HepG2 (cell line): ENCODE measurements around the gene NPC2. TPM values are rescaled to one million over a fixed set of nuclear protein-coding genes. Genes with fewer than 3 reads are reported as not detected.

Experiments used
- ATAC-seq: fragments of 200-7000 bp; cut with Tn5 transposase; 3 replicates; pipeline ENCODE4 v1.9.1; 2020; ENCODE audit warnings: mild to moderate bottlenecking, moderate library complexity
- BruUV-seq: library from RNA; stranded (reverse); fragments of 400-500 nt; replicated peaks from 2 replicates; lab custom pipeline; 2021; lab: Mats Ljungman, UMichigan
- CTCF ChIA-PET: fragments of 300-600 bp; formaldehyde crosslinking; extraction: SDS; loops from one replicate; lab custom pipeline; 2021; ENCODE audit warnings: low total read pairs, inconsistent platforms, low intra/inter-chr PET ratio; lab: Yijun Ruan, JAX
- POLR2A ChIA-PET: fragments of 350-600 bp; sonication (Branson Sonifier 250); formaldehyde crosslinking; loops from one replicate; lab custom pipeline; 2020; ENCODE audit warnings: antibody characterized with exemption, inconsistent platforms; lab: Yijun Ruan, JAX
- DNase-seq: peaks from one replicate; pipeline ENCODE4 v3.0.0-alpha.2; 2015; ENCODE audit warnings: low spot score
- FAIRE-seq: peaks from 3 replicates; lab custom pipeline; 2011; peaks lifted over from hg19 to GRCh38; lab: Jason Lieb, UNC
- H2AFZ ChIP-seq: one replicate; pipeline ENCODE4 v1.6.1; 2011; ENCODE audit warnings: low read length, inconsistent platforms
- H3K27ac ChIP-seq: fragments of 300-600 bp; 3 replicates; pipeline ENCODE4 v1.8.0; 2011; ENCODE audit warnings: mixed run types, mild to moderate bottlenecking, mixed read lengths, low read length, inconsistent platforms; ENCODE audit not compliant: insufficient read depth; ENCODE audit errors: extremely low read length
- H3K27me3 ChIP-seq, 2 experiments: fragments of 200-600 bp in 1 of 2; 2 replicates in 1 of 2; 3 replicates in 1 of 2; pipeline versions ENCODE4 v1.6.0 to v1.8.0; 2011; ENCODE audit warnings: low read length in 2 of 2, mild to moderate bottlenecking in 2 of 2, moderate library complexity in 2 of 2, inconsistent platforms in 1 of 2; ENCODE audit not compliant: insufficient read depth in 2 of 2, control insufficient read depth in 1 of 2
- H3K36me3 ChIP-seq, 2 experiments: fragments of 200-600 bp in 1 of 2; replicated peaks in 1 of 2; 2 replicates in 1 of 2; 3 replicates in 1 of 2; pipeline versions ENCODE4 v1.5.1 to v1.8.0; 2011; ENCODE audit warnings: low read length in 2 of 2, inconsistent platforms in 1 of 2; ENCODE audit not compliant: insufficient read depth in 2 of 2, control insufficient read depth in 1 of 2
- H3K4me1 ChIP-seq: 2 replicates; pipeline ENCODE4 v1.5.1; 2012; ENCODE audit warnings: low read length, inconsistent platforms; ENCODE audit not compliant: insufficient read depth
- H3K4me2 ChIP-seq: 2 replicates; pipeline ENCODE4 v1.6.0; 2011; ENCODE audit warnings: low read depth, low read length, inconsistent platforms
- H3K4me3 ChIP-seq, 3 experiments: fragments of 200-600 bp in 1 of 3; sonication (generic), shearing (Covaris generic) in 1 of 3; replicated peaks in 1 of 3; 2 replicates each; pipeline ENCODE4 v1.5.1; 2011 to 2016; ENCODE audit warnings: low read length in 3 of 3, inconsistent platforms in 2 of 3, low read depth in 2 of 3, mild to moderate bottlenecking in 2 of 3, control low read depth in 1 of 3, mixed read lengths in 1 of 3; ENCODE audit not compliant: insufficient read depth in 1 of 3
- H3K79me2 ChIP-seq: one replicate; pipeline ENCODE4 v1.6.1; 2011; ENCODE audit warnings: low read length, inconsistent platforms; ENCODE audit not compliant: insufficient read depth
- H3K9ac ChIP-seq: 2 replicates; pipeline ENCODE4 v1.6.0; 2011; ENCODE audit warnings: mild to moderate bottlenecking, low read depth, low read length, inconsistent platforms; ENCODE audit not compliant: insufficient read depth
- H3K9me3 ChIP-seq: 2 replicates; pipeline ENCODE4 v1.5.1; 2012; ENCODE audit warnings: mild to moderate bottlenecking, low read length
- H4K20me1 ChIP-seq: 2 replicates; pipeline ENCODE4 v1.6.0; 2011; ENCODE audit warnings: inconsistent platforms, mild to moderate bottlenecking, low read length, moderate library complexity; ENCODE audit not compliant: insufficient read depth
- AKNA ChIP-seq: sonication (generic); formaldehyde crosslinking; IDR thresholded peaks from 2 replicates; pipeline ENCODE4 v1.4.0; 2020; ENCODE audit warnings: missing genetic modification reagents, borderline replicate concordance
- CEBPB ChIP-seq: IDR thresholded peaks from 2 replicates; pipeline ENCODE4 v1.6.1; 2011; ENCODE audit warnings: low read depth, low read length, improper control_type of control experiment, borderline replicate concordance
- CHCHD3 ChIP-seq: sonication (generic); formaldehyde crosslinking; IDR thresholded peaks from 2 replicates; pipeline ENCODE4 v1.8.0; 2022; ENCODE audit warnings: mild to moderate bottlenecking, missing genetic modification reagents, moderate library complexity
- GABPB1 ChIP-seq: IDR thresholded peaks from 2 replicates; pipeline ENCODE4 v1.6.1; 2016; ENCODE audit warnings: mild to moderate bottlenecking, missing genetic modification reagents, moderate library complexity, missing compliant biosample characterization
- HDAC6 ChIP-seq: fragments of 200-600 bp; sonication (generic); IDR thresholded peaks from 2 replicates; pipeline ENCODE4 v1.7.0; 2017; ENCODE audit warnings: mild to moderate bottlenecking, antibody characterized with exemption, low read length, low read depth
- KLF6 ChIP-seq: IDR thresholded peaks from 2 replicates; pipeline ENCODE4 v1.8.0; 2016; ENCODE audit warnings: missing biosample characterization, missing genetic modification reagents
- SIN3A ChIP-seq: IDR thresholded peaks from 2 replicates; pipeline ENCODE4 v1.6.1; 2011; ENCODE audit warnings: low read depth, mild to moderate bottlenecking, control low read depth, low read length, borderline replicate concordance
- ZFP62 ChIP-seq: sonication (generic); formaldehyde crosslinking; IDR thresholded peaks from 2 replicates; pipeline ENCODE4 v1.4.0; 2020; ENCODE audit warnings: missing genetic modification reagents
- ZKSCAN5 ChIP-seq: sonication (generic); formaldehyde crosslinking; IDR thresholded peaks from 2 replicates; pipeline ENCODE4 v1.5.1; 2020; ENCODE audit warnings: mild to moderate bottlenecking, missing genetic modification reagents
- ZNF124 ChIP-seq: sonication (generic); formaldehyde crosslinking; IDR thresholded peaks from 2 replicates; pipeline ENCODE4 v1.4.0; 2020; ENCODE audit warnings: missing genetic modification reagents
- ZNF24 ChIP-seq: fragments of 450-650 bp; IDR thresholded peaks from 2 replicates; pipeline ENCODE4 v1.6.1; 2017; ENCODE audit warnings: antibody characterized with exemption, mild to moderate bottlenecking
- ZNF33A ChIP-seq: sonication (generic); formaldehyde crosslinking; IDR thresholded peaks from 2 replicates; pipeline ENCODE4 v1.5.1; 2020; ENCODE audit warnings: missing genetic modification reagents, mild to moderate bottlenecking, moderate library complexity, borderline replicate concordance
- ZNF44 ChIP-seq: sonication (generic); formaldehyde crosslinking; IDR thresholded peaks from 2 replicates; pipeline ENCODE4 v1.5.1; 2020; ENCODE audit warnings: mild to moderate bottlenecking, missing genetic modification reagents
- ZNF564 ChIP-seq: sonication (generic); formaldehyde crosslinking; IDR thresholded peaks from 2 replicates; pipeline ENCODE4 v1.8.1; 2023; ENCODE audit warnings: mild to moderate bottlenecking, missing genetic modification reagents
- ZNF703 ChIP-seq: sonication (generic); formaldehyde crosslinking; IDR thresholded peaks from 2 replicates; pipeline ENCODE4 v1.5.1; 2020; ENCODE audit warnings: missing genetic modification reagents, mild to moderate bottlenecking, moderate library complexity, borderline replicate concordance
- ZNF747 ChIP-seq: sonication (generic); formaldehyde crosslinking; IDR thresholded peaks from 2 replicates; pipeline ENCODE4 v1.8.1; 2023; ENCODE audit warnings: missing genetic modification reagents, mild to moderate bottlenecking, borderline replicate concordance
- ZNF761 ChIP-seq: sonication (generic); formaldehyde crosslinking; conservative IDR thresholded peaks from 2 replicates; pipeline ENCODE4 v1.4.0; 2020; ENCODE audit warnings: mild to moderate bottlenecking, missing genetic modification reagents
- ZNF879 ChIP-seq: sonication (generic); formaldehyde crosslinking; IDR thresholded peaks from 2 replicates; pipeline ENCODE4 v1.8.1; 2023; ENCODE audit warnings: missing genetic modification reagents
- WGBS: methylation state at CpG from one replicate; pipeline ENCODE4 v1.1.6; 2017; ENCODE audit warnings: low lambda C conversion rate; 5-methylcytosine and 5-hydroxymethylcytosine counted together
- in situ Hi-C: cut with HindIII; loops from 2 replicates; pipeline ENCODE4 v1.10.0; 2017; ENCODE audit warnings: low pct_unique_long_range_greater_than_20kb; ENCODE audit not compliant: extremely low pct_ligation_motif_present
- intact Hi-C: fragments of 100-400 bp; cut with micrococcal nuclease; formaldehyde crosslinking; loops from one replicate; pipeline ENCODE4 v1.10.0; 2022; ENCODE audit not compliant: unreplicated experiment
- polyA plus RNA-seq, 8 experiments: library from polyadenylated mRNA; depleted of rRNA in 3 of 8; stranded (reverse) in 7 of 8; unstranded in 1 of 8; fragments of >200 nt; fragmentation: Illumina TruSeq in 4 of 8; extraction: Trizol in 4 of 8; gene quantifications; 2 replicates each; pipeline versions ENCODE4 v1.2.1 to v1.2.3, GENCODE V29; 2011 to 2016; ENCODE audit warnings: low read depth in 4 of 8, missing spikeins in 1 of 8, mixed read lengths in 1 of 8; ENCODE audit not compliant: insufficient read depth in 1 of 8
- total RNA-seq, 5 experiments: library from RNA; depleted of rRNA; stranded (reverse); fragments of >200 nt; fragmentation: Illumina TruSeq; extraction: Trizol; gene quantifications; 2 replicates each; pipeline ENCODE4 v1.2.3, GENCODE V29; 2016; ENCODE audit warnings: low read depth in 1 of 5

Gene NPC2
- total and polyA plus RNA-seq, 2 of the 13 experiments (the other 11 are each of a cell fraction or from before 2014, with no cell fraction given) = 132 to 164 TPM

DNA sequence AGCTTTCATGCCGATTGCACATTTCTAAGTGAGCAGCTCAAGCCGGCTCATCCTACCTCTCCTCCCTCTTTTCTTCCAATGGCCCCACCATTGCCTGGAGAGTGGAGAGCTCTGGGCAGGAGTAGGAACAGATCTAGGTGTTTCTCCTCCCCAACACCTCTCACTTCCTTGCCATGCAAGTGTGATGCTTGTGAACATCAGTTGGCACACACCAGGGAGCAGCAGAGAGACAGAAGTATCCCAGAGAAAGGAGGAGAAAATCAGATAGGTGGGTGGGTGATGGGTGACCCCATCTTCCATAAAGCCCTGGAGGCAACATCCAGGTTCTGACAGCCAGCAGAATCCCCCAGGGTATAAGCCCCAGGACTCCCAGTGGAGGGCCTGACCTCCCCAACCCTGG, 27.8 kb downstream of the NPC2 start:
- POLR2A ChIA-PET = no interaction called here

More for the DNA sequence above, 27.8 kb downstream of the NPC2 start:
- H3K27me3 ChIP-seq = no peaks in the 10 kb centered on the region
- in situ Hi-C loops (no loop called here), intact Hi-C loops (no loop called here)
- H3K9me3 ChIP-seq = no peaks in the 10 kb centered on the region
- DNase-seq = no peak
- no peak for TF ChIP-seq AKNA
- TF ChIP-seq CEBPB = no peak
- TF ChIP-seq KLF6 (CRISPR knock-in tag) = no peak
- no peak for TF ChIP-seq ZNF761 (CRISPR knock-in tag)
- no peak for TF ChIP-seq ZNF747
- no peak for TF ChIP-seq ZNF44 (CRISPR knock-in tag)
- no peak for TF ChIP-seq ZNF33A (CRISPR knock-in tag)
- TF ChIP-seq SIN3A = no peak
- TF ChIP-seq HDAC6 = no peak
- TF ChIP-seq ZNF124 (CRISPR knock-in tag) = no peak
- no peak for TF ChIP-seq GABPB1 (CRISPR knock-in tag)
- TF ChIP-seq ZFP62 (CRISPR knock-in tag) = no peak
- no peak for TF ChIP-seq ZKSCAN5 (CRISPR knock-in tag)
- no peak for TF ChIP-seq ZNF703 (CRISPR knock-in tag)
- no peak for TF ChIP-seq ZNF24
- no peak for TF ChIP-seq CHCHD3
- TF ChIP-seq ZNF879 = no peak
- TF ChIP-seq ZNF564 (CRISPR knock-in tag) = no peak
- TF ChIP-seq, all 625 proteins: peak for 0
- H4K20me1 ChIP-seq = no peaks in the 10 kb centered on the region
- H3K9ac ChIP-seq = no peak overlapping the region
- FAIRE-seq (no peak), ATAC-seq (no peak)
- H3K27ac ChIP-seq = no peak overlapping the region
- no peaks in the 10 kb centered on the region for H3K79me2 ChIP-seq
- 63% methylated on average over 1 of the region's 2 CpGs for WGBS
- no peaks in the 10 kb centered on the region for H3K36me3 ChIP-seq
- CTCF ChIA-PET = no interaction called here
- no TSS peak for BruUV-seq
- H3K4me1 ChIP-seq = no peaks in the 10 kb centered on the region
- no peak overlapping the region for H3K4me2 ChIP-seq
- no peak overlapping the region for H2AFZ ChIP-seq
- H3K4me3 ChIP-seq = no peak overlapping the region
